MCF 10A (cell line): ENCODE results near the gene SUCLG2. TPM values are rescaled to one million over a fixed set of nuclear protein-coding genes. Genes with fewer than 3 reads are reported as not detected.

ENCODE experiments used
- BruUV-seq: library from RNA; stranded (reverse); fragments of 400-500 nt; replicated peaks from 2 replicates; lab custom pipeline; 2021; lab: Mats Ljungman, UMichigan
- CTCF ChIA-PET: fragments of 300-600 bp; sonication (Branson Sonifier 250); formaldehyde crosslinking; extraction: SDS; loops from one replicate; lab custom pipeline; 2021; ENCODE audit warnings: antibody characterized with exemption, inconsistent platforms; lab: Yijun Ruan, JAX
- POLR2A ChIA-PET: fragments of 300-600, 350-650 bp; sonication (Branson Sonifier 250); formaldehyde crosslinking; extraction: SDS; loops from one replicate; lab custom pipeline; 2020; ENCODE audit warnings: antibody characterized with exemption, inconsistent platforms; lab: Yijun Ruan, JAX
- DNase-seq: peaks from one replicate; pipeline ENCODE4 v3.0.0-alpha.2; 2018; ENCODE audit not compliant: unreplicated experiment
- H3K27ac Mint-ChIP-seq: one replicate; pipeline ENCODE4 v1.8.0; 2022; ENCODE audit warnings: mild to moderate bottlenecking, low read depth, mixed read lengths; ENCODE audit not compliant: unreplicated experiment
- H3K27me3 Mint-ChIP-seq: one replicate; pipeline ENCODE4 v1.8.0; 2022; ENCODE audit warnings: mixed read lengths; ENCODE audit not compliant: insufficient read depth, unreplicated experiment
- H3K36me3 Mint-ChIP-seq: one replicate; pipeline ENCODE4 v1.8.0; 2022; ENCODE audit warnings: mild to moderate bottlenecking, moderate library complexity, mixed read lengths; ENCODE audit not compliant: insufficient read depth, unreplicated experiment
- H3K4me1 Mint-ChIP-seq: one replicate; pipeline ENCODE4 v1.8.0; 2022; ENCODE audit warnings: mixed read lengths; ENCODE audit not compliant: insufficient read depth, unreplicated experiment
- H3K4me3 Mint-ChIP-seq: one replicate; pipeline ENCODE4 v1.8.0; 2022; ENCODE audit warnings: mild to moderate bottlenecking, moderate library complexity, mixed read lengths; ENCODE audit not compliant: unreplicated experiment
- H3K9me3 Mint-ChIP-seq: one replicate; pipeline ENCODE4 v1.8.0; 2022; ENCODE audit warnings: mixed read lengths; ENCODE audit not compliant: unreplicated experiment
- intact Hi-C: fragments of 100-400 bp; cut with micrococcal nuclease; formaldehyde crosslinking; loops from 2 replicates; pipeline ENCODE4 v1.14.1; 2022
- total RNA-seq: library from RNA; stranded (reverse); gene quantifications from 2 replicates; pipeline ENCODE4 v1.2.3, GENCODE V29; 2022
- TF ChIP-seq, protein P1 (sequence below): fragments of 200-600 bp; IDR thresholded peaks from one replicate; pipeline ENCODE4 v1.8.0; 2022; ENCODE audit warnings: antibody characterized with exemption, mild to moderate bottlenecking; ENCODE audit not compliant: unreplicated experiment

The SUCLG2 gene
- total RNA-seq, 1 experiment from 2014 or later: 55.6 TPM

DNA sequence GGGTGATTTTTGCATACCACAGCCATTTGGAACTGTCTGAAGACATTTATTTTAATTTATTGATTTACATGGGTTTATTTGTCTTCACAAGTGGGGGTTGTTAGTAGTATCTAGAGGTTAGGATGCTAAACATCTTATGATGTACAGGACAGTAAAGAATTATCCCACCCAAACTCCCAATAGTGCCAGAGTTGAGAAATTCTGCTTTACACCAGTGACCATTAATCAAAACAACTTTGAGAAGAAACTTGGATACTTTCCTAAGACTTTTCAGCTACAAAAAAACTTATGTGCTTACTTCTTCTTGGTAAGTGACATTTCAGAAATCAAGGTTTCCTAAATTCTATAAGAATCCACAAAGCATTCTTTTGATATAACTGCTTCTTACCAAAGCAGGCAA lies 156.7 kb downstream of the SUCLG2 start:
- no peak overlapping the region for H3K4me3 Mint-ChIP-seq
- H3K27ac Mint-ChIP-seq: no peak overlapping the region
- POLR2A ChIA-PET: no interaction called here
- H3K27me3 Mint-ChIP-seq: no peaks in the 10 kb centered on the region
- H3K4me1 Mint-ChIP-seq: no peaks in the 10 kb centered on the region
- no peaks in the 10 kb centered on the region for H3K9me3 Mint-ChIP-seq
- DNase-seq: no peak
- intact Hi-C loops: no loop called here
- no TSS peak for BruUV-seq
- TF ChIP-seq, protein P1, sequence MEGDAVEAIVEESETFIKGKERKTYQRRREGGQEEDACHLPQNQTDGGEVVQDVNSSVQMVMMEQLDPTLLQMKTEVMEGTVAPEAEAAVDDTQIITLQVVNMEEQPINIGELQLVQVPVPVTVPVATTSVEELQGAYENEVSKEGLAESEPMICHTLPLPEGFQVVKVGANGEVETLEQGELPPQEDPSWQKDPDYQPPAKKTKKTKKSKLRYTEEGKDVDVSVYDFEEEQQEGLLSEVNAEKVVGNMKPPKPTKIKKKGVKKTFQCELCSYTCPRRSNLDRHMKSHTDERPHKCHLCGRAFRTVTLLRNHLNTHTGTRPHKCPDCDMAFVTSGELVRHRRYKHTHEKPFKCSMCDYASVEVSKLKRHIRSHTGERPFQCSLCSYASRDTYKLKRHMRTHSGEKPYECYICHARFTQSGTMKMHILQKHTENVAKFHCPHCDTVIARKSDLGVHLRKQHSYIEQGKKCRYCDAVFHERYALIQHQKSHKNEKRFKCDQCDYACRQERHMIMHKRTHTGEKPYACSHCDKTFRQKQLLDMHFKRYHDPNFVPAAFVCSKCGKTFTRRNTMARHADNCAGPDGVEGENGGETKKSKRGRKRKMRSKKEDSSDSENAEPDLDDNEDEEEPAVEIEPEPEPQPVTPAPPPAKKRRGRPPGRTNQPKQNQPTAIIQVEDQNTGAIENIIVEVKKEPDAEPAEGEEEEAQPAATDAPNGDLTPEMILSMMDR: no peak
- CTCF ChIA-PET: no interaction called here
- H3K36me3 Mint-ChIP-seq: peaks cover 42% of the 10 kb centered on the region

DNA sequence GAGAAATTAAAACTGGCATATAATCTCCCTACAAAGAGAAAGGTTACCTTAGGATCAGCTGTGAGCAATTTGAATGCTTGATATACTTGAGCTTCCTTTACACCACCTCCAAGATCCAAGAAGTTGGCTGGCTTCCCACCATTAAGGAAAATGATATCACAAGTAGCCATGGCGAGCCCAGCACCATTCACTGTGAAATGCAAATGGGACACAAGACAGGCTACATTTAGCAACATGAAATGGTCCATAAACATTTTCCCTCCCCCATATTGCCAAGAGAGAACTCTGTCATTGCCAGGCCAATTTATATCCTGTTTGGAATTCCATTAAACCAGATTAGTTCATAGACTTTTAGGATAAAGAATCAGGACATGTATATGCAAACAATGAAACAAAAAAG lies 158.7 kb downstream of the SUCLG2 start:
- Mint-ChIP-seq H3K36me3 (peaks cover 46% of the 10 kb centered on the region), H3K4me3 (no peak overlapping the region), H3K9me3 (no peaks in the 10 kb centered on the region), H3K27me3 (no peaks in the 10 kb centered on the region), H3K27ac (no peak overlapping the region), H3K4me1 (no peaks in the 10 kb centered on the region)
- CTCF ChIA-PET: interaction anchor here (0.6 to 0.8 kb wide), 4 partner anchors 11 to 1626 kb away, joined by 3 to 4 read pairs (median 3); no protein-coding TSS in a partner anchor
- intact Hi-C loops: no loop called here
- POLR2A ChIA-PET: interaction anchor here (0.7 kb wide), 1 partner anchor 30 kb away, joined by 3 read pairs; no protein-coding TSS in a partner anchor
- DNase-seq: no peak
- TF ChIP-seq, protein P1: no peak
- BruUV-seq: no TSS peak

DNA sequence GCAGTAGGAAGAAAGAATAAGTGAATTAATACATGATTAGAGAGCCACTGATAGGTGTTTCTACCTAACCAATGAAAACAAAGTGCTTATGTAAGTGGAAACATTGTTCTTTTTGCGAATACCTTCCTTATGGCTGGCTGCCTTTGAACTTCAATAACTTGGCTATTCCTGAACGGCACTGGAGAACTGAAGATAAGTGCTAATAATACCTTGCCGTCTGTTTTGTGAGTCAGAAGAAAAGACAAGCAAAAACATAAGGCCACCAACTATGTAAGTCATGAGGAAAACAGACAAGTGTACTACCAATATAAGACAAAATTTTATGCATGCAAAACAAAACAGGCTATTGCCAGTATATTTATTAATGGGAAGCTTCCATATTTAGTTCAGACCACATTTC lies 160.6 kb downstream of the SUCLG2 start:
- no peaks in the 10 kb centered on the region for H3K9me3 Mint-ChIP-seq
- ChIA-PET CTCF (interaction anchor here (0.6 kb wide), 1 partner anchor 53 kb away, joined by 3 read pairs; no protein-coding TSS in a partner anchor), POLR2A (no interaction called here)
- no peak overlapping the region for H3K27ac Mint-ChIP-seq
- H3K27me3 Mint-ChIP-seq: no peaks in the 10 kb centered on the region
- TF ChIP-seq, protein P1: no peak
- BruUV-seq: no TSS peak
- H3K4me3 Mint-ChIP-seq: no peak overlapping the region
- peaks cover 40% of the 10 kb centered on the region for H3K36me3 Mint-ChIP-seq
- H3K4me1 Mint-ChIP-seq: no peaks in the 10 kb centered on the region
- intact Hi-C loops: no loop called here
- no peak for DNase-seq

DNA sequence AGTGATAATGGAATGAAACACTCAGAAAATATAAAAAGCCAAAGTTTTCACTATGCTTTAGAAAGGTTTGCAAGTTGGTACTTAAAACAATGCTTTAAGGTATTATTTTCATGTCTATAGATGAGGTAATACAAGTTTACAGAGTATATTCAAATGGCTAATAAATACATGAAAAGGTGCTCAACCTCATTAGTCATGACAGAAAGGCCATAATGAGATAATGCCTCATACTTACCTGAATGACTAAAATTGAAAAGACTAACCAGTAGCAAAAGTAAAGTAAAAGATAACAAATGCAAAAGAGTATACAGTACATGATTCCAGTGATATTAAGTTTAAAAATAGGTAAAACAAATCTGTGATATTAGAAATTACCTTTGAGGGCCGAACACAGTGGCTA lies 163.8 kb downstream of the SUCLG2 start:
- Mint-ChIP-seq H3K36me3 (peaks cover 39% of the 10 kb centered on the region), H3K4me1 (no peaks in the 10 kb centered on the region), H3K4me3 (no peak overlapping the region), H3K27ac (no peak overlapping the region), H3K27me3 (no peaks in the 10 kb centered on the region), H3K9me3 (no peaks in the 10 kb centered on the region)
- TF ChIP-seq, protein P1: no peak
- no TSS peak for BruUV-seq
- ChIA-PET POLR2A (no interaction called here), CTCF (no interaction called here)
- no peak for DNase-seq
- intact Hi-C loops: no loop called here
